ENCODE measurements around the gene HDAC4. TPM values are rescaled to one million over a fixed set of nuclear protein-coding genes. Genes with fewer than 3 reads are reported as not detected.

HDAC4 gene
- total RNA-seq, 1 experiment from 2014 or later, result 47.6 TPM

GRCh38 chr2:239275847-239276831 is 124.7 kb downstream of the HDAC4 start:
- DNase-seq (ENCODE audit: low read depth, low spot score) (no peak), ATAC-seq (peak; percentile 10)
- no peaks in the 10 kb centered on the region for H3K9me3 ChIP-seq (ENCODE audit: control insufficient read depth in 1 of 2, insufficient read depth in 1 of 2, low read depth in 1 of 2, low read length in 2 of 2)
- no peaks in the 10 kb centered on the region for H4K20me1 ChIP-seq (ENCODE audit: insufficient read depth)
- peaks cover 74 to 99% of the 10 kb centered on the region in 2 experiments for H3K4me1 ChIP-seq (ENCODE audit: control insufficient read depth in 1 of 2, insufficient read depth in 2 of 2, low read length in 2 of 2)
- peak overlapping the region; percentile 81 for H3K9ac ChIP-seq (ENCODE audit: low read length)
- no peaks in the 10 kb centered on the region for H3K36me3 ChIP-seq (ENCODE audit: control insufficient read depth in 1 of 2, insufficient read depth in 2 of 2, low read length in 2 of 2)
- peaks cover 62% of the 10 kb centered on the region for H3K79me2 ChIP-seq (ENCODE audit: insufficient read depth, low read length)
- TF ChIP-seq CBX3 (IDR thresholded peaks at IDR 0.05; ENCODE audit: low read depth) (no peak), POLR2AphosphoS5 (IDR thresholded peaks at IDR 0.05; ENCODE audit: low read depth, low read length) (no peak), ELF1 (IDR thresholded peaks at IDR 0.05; ENCODE audit: borderline replicate concordance, low read depth) (no peak), RAD21 (IDR thresholded peaks at IDR 0.05; ENCODE audit: low read depth) (no peak), FOSL1 (IDR thresholded peaks at IDR 0.05; ENCODE audit: low read depth) (no peak), YY1 (IDR thresholded peaks at IDR 0.05; ENCODE audit: extremely low read depth, insufficient replicate concordance, low read depth, low read length) (no peak), EGR1 (IDR thresholded peaks at IDR 0.05; ENCODE audit: low read depth) (no peak), ZFX (IDR thresholded peaks at IDR 0.05) (no peak), EZH2 (IDR thresholded peaks at IDR 0.05) (no peak), SRF (IDR thresholded peaks at IDR 0.05; ENCODE audit: low read depth) (no peak)
- no TSS peak for BruUV-seq (replicated peaks)
- peak overlapping the region in 1 of 2 experiments; percentile 59; a peak in 3 of 4 replicates for H3K4me3 ChIP-seq (replicated peaks in 1 of 2; ENCODE audit: low read depth in 1 of 2, low read length in 2 of 2)
- no peaks in the 10 kb centered on the region for H3K27me3 ChIP-seq (ENCODE audit: insufficient read depth, low read length)
- no peak overlapping the region for H2AFZ ChIP-seq (ENCODE audit: low read depth, low read length, poor library complexity, severe bottlenecking)
- intact Hi-C loops (cut with micrococcal nuclease), result no loop called here
- H3K9me2 ChIP-seq (ENCODE audit: insufficient read depth), result no peaks in the 10 kb centered on the region
- CTCF ChIA-PET, result interaction anchor here (1.6 kb wide), 1 partner anchor 10 kb away, joined by 3 read pairs; no protein-coding TSS in a partner anchor
- H3K27ac ChIP-seq (ENCODE audit: low read depth, low read length), result peak overlapping the region; percentile 84
- POLR2A ChIA-PET, result interaction anchor here (1.0 kb wide), 1 partner anchor 12 kb away, joined by 4 read pairs; no protein-coding TSS in a partner anchor
- H3K4me2 ChIP-seq (ENCODE audit: low read length), result peak overlapping the region; percentile 94
- RAD21 ChIA-PET (ENCODE audit: low non-redundant PET in 1 of 2, low total read pairs in 2 of 2, uncharacterized antibody in 2 of 2, unreplicated experiment in 2 of 2), result interaction anchor here (1.1 to 1.3 kb wide), 2 partner anchors 29 kb away, joined by 3 to 5 read pairs; no protein-coding TSS in a partner anchor
